ENCODE results near the gene PCNX4. TPM values are rescaled to one million over a fixed set of nuclear protein-coding genes. Genes with fewer than 3 reads are reported as not detected.
A peak's percentile ranks its signal among the peaks of the same experiment; 100 is the strongest.

Gene PCNX4
- total RNA-seq, 2 experiments from 2014 or later, result 17.3 to 21.0 TPM

- no peak overlapping the region for H3K4me3 ChIP-seq (ENCODE audit: low read length)
- Mint-ChIP-seq H3K36me3 (ENCODE audit: low read depth) (peaks cover 4% of the 10 kb centered on the region), H3K9me3 (peaks cover 12% of the 10 kb centered on the region), H3K27ac (no peak overlapping the region), H3K4me3 (no peak overlapping the region), H3K27me3 (peaks cover 16% of the 10 kb centered on the region), H3K4me1 (ENCODE audit: low read depth) (no peaks in the 10 kb centered on the region)
- H3K9me3 ChIP-seq (ENCODE audit: control insufficient read depth in 1 of 2, insufficient read depth in 1 of 2, low read length in 2 of 2), result peaks cover 10 to 18% of the 10 kb centered on the region in 2 experiments
- intact Hi-C loops (cut with DNase I, micrococcal nuclease), result loop anchor here in 1 of 2 experiments (5.0 to 10.0 kb wide), 3 partner anchors 139 to 1059 kb away; no protein-coding TSS in a partner anchor
- TF ChIP-seq CTCF (IDR thresholded peaks at IDR 0.05), result no peak
- no peak for DNase-seq
- CTCF ChIA-PET, result interaction anchor here (1.0 to 1.3 kb wide), 2 partner anchors 70 to 154 kb away, joined by 3 to 5 read pairs; no protein-coding TSS in a partner anchor
- H3K27ac ChIP-seq (ENCODE audit: low read depth in 1 of 2, low read length in 2 of 2), result no peak overlapping the region
- no peaks in the 10 kb centered on the region for H3K36me3 ChIP-seq (ENCODE audit: insufficient read depth, low read length)
- no peaks in the 10 kb centered on the region for H3K27me3 ChIP-seq (ENCODE audit: control insufficient read depth in 1 of 2, insufficient read depth in 2 of 2, low read length in 2 of 2)
- no peak for ATAC-seq (ENCODE audit: poor library complexity)
- H3K4me1 ChIP-seq (ENCODE audit: insufficient read depth, low read length), result no peaks in the 10 kb centered on the region
- POLR2A ChIA-PET, result interaction anchor here (0.6 kb wide), 1 partner anchor 1695 kb away, joined by 3 read pairs; no protein-coding TSS in a partner anchor
Observed at GRCh38 chr14:60196291-60196690, 104.6 kb downstream of the PCNX4 start.

DNA sequence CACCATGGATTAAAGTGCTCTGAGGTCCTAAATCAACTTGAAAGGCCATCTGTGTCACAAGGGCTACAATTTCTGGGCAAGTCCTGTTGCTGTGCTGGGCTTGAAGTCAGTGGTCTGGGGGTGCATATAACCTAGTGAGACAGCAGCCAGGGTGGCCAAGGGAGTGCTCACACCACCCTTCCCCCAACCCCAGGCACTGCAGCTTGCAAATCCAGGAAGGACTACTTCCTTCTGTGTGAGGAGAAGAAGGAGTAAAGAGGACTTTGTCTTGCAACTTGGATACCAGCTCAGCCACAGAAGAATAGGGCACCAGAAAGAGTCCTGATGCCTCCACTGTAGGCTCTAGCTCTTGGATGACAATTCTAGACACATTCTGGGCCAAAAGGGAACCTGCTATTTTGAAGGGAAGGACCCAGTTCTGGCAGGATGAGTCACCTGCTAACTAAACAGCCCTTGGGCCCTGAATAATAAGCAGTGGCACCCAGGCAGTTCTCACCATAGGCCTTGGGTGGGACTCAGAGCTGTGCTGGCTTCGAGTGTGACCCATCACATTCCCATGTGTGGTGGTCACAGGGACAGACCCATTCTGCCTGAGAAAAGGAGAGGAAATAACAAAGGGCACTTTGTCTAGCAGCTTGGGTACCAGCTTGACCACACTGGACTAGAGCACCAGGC, 106.0 kb downstream of the PCNX4 start:
- H3K36me3 ChIP-seq (ENCODE audit: insufficient read depth, low read length), result no peaks in the 10 kb centered on the region
- POLR2A ChIA-PET, result interaction anchor here (0.7 kb wide), 1 partner anchor 18 kb away, joined by 3 read pairs; no protein-coding TSS in a partner anchor
- H3K4me3 Mint-ChIP-seq, result no peak overlapping the region

GRCh38 chr14:60199321-60199720, 107.6 kb downstream of the PCNX4 start:
- Histone ChIP-seq H3K4me3 (ENCODE audit: low read length) (no peak overlapping the region), H3K27me3 (ENCODE audit: control insufficient read depth in 1 of 2, insufficient read depth in 2 of 2, low read length in 2 of 2) (no peaks in the 10 kb centered on the region), H3K36me3 (ENCODE audit: insufficient read depth, low read length) (no peaks in the 10 kb centered on the region), H3K27ac (ENCODE audit: low read depth in 1 of 2, low read length in 2 of 2) (no peak overlapping the region), H3K4me1 (ENCODE audit: insufficient read depth, low read length) (no peaks in the 10 kb centered on the region), H3K9me3 (ENCODE audit: control insufficient read depth in 1 of 2, insufficient read depth in 1 of 2, low read length in 2 of 2) (peaks cover 10 to 18% of the 10 kb centered on the region in 2 experiments)
- H3K27me3 Mint-ChIP-seq, result peaks cover 16% of the 10 kb centered on the region
- no peak overlapping the region for H3K27ac Mint-ChIP-seq
- H3K36me3 Mint-ChIP-seq (ENCODE audit: low read depth), result peaks cover 4% of the 10 kb centered on the region
- intact Hi-C loops (cut with DNase I, micrococcal nuclease), result loop anchor here in 1 of 2 experiments (5.0 to 10.0 kb wide), 3 partner anchors 135 to 1055 kb away; no protein-coding TSS in a partner anchor
- peaks cover 12% of the 10 kb centered on the region for H3K9me3 Mint-ChIP-seq
- ATAC-seq (ENCODE audit: poor library complexity) (no peak), DNase-seq (no peak)
- ChIA-PET POLR2A (no interaction called here), CTCF (no interaction called here)
- no peak overlapping the region for H3K4me3 Mint-ChIP-seq
- no peaks in the 10 kb centered on the region for H3K4me1 Mint-ChIP-seq (ENCODE audit: low read depth)
- no peak for TF ChIP-seq CTCF (IDR thresholded peaks at IDR 0.05)

More for the DNA sequence above, 106.0 kb downstream of the PCNX4 start:
- CTCF ChIA-PET, result no interaction called here
- H3K4me3 ChIP-seq (ENCODE audit: low read length), result no peak overlapping the region
- peaks cover 15% of the 10 kb centered on the region for H3K27me3 Mint-ChIP-seq
- DNase-seq (peak in 1 of 14 experiments; percentile 7), ATAC-seq (ENCODE audit: poor library complexity) (no peak)
- no peaks in the 10 kb centered on the region for H3K4me1 ChIP-seq (ENCODE audit: insufficient read depth, low read length)
- no peaks in the 10 kb centered on the region for H3K27me3 ChIP-seq (ENCODE audit: control insufficient read depth in 1 of 2, insufficient read depth in 2 of 2, low read length in 2 of 2)
- intact Hi-C loops (cut with DNase I, micrococcal nuclease), result loop anchor here in 1 of 2 experiments (5.0 to 10.0 kb wide), 3 partner anchors 137 to 1057 kb away; no protein-coding TSS in a partner anchor
- H3K9me3 ChIP-seq (ENCODE audit: control insufficient read depth in 1 of 2, insufficient read depth in 1 of 2, low read length in 2 of 2), result peaks cover 10 to 18% of the 10 kb centered on the region in 2 experiments
- no peak overlapping the region for H3K27ac ChIP-seq (ENCODE audit: low read depth in 1 of 2, low read length in 2 of 2)
- H3K27ac Mint-ChIP-seq, result no peak overlapping the region
- no peak for TF ChIP-seq CTCF (IDR thresholded peaks at IDR 0.05)
- peaks cover 4% of the 10 kb centered on the region for H3K36me3 Mint-ChIP-seq (ENCODE audit: low read depth)
- H3K9me3 Mint-ChIP-seq, result peaks cover 12% of the 10 kb centered on the region
- no peaks in the 10 kb centered on the region for H3K4me1 Mint-ChIP-seq (ENCODE audit: low read depth)

Measured in CD4-positive, alpha-beta T cell (primary cell).